Measurements from ENCODE around the gene PDCD7. TPM values are rescaled to one million over a fixed set of nuclear protein-coding genes. Genes with fewer than 3 reads are reported as not detected.

The PDCD7 gene
- polyA plus RNA-seq, 1 of the 3 experiments (the other 2 are of a cell fraction), result 15.3 TPM

DNA sequence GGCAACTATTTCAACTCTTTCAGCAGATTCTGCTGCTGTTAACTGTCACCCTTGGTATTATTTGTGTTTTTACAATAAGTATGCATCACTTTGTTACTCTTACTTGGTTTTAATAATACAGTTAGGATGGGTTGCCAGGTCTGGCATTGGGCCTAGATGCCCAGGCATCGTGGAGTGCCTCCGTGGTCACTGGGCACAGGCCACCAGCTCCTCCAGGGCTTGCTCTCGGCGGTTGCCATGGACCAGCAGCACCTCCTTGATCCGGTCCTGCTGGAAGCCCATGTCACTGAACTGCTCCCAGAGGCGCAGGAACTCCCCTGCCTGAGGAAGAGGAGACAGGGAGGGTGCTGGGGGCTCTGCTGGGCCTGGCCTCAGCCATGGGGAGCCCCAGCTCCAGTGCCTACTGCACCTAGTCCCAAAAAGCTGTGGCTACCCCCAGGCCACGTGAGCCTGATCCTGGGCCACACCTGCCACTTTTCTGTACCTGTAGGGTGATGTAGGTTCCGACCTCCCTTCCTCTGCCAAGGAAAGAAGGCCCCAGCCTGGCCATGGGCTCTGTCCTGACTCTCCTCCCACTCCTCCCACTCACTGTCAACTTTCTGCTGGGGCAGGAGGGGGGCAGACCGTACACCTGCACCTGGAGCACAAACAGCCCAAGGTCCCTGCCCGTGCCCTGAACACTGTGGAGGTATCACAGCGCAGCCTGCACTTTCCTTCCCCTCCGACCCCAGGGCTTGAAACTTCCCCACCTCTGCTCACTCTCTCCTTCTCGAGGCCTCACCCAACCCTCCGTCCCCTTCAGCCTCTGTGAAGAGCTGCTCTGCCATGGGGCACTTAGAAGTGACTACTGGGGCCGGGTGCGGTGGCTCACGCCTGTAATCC is 40.5 kb downstream of the PDCD7 start:
- H3K79me2 ChIP-seq (ENCODE audit: insufficient read depth), result no peaks in the 10 kb centered on the region
- H3K36me3 ChIP-seq (replicated peaks in 1 of 2; ENCODE audit: control insufficient read depth in 1 of 2, insufficient read depth in 2 of 2, low read length in 1 of 2), result peaks cover 0 to 31% of the 10 kb centered on the region in 2 experiments
- WGBS (ENCODE audit: low lambda C conversion rate), result 92% methylated on average over 12 of the region's 17 CpGs
- CTCF ChIA-PET, result interaction anchor here (1.0 to 3.0 kb wide), 3 partner anchors 7 to 39 kb away, joined by 4 to 13 read pairs (median 4); no protein-coding TSS in a partner anchor
- H3K9me2 ChIP-seq, result no peaks in the 10 kb centered on the region
- H3K4me1 ChIP-seq (ENCODE audit: control insufficient read depth in 1 of 2, insufficient read depth in 2 of 2, low read depth in 1 of 2, low read length in 1 of 2), result peaks cover 0 to 9% of the 10 kb centered on the region in 2 experiments; a peak in 1 of 4 replicates
- H2AFZ ChIP-seq (ENCODE audit: low read depth), result no peak overlapping the region
- no peaks in the 10 kb centered on the region for H4K20me1 ChIP-seq (ENCODE audit: insufficient read depth)
- no peaks in the 10 kb centered on the region for H3F3A ChIP-seq (replicated peaks; ENCODE audit: insufficient read depth)
- no peak overlapping the region for H3K4me3 ChIP-seq (ENCODE audit: low read depth in 2 of 2, low read length in 1 of 2)
- TF ChIP-seq EZH2phosphoT487 (IDR thresholded peaks at IDR 0.05; ENCODE audit: borderline replicate concordance, low read depth) (no peak), SIN3A (IDR thresholded peaks at IDR 0.05; ENCODE audit: borderline replicate concordance, low read depth, low read length) (no peak), FOXM1 (IDR thresholded peaks at IDR 0.05; ENCODE audit: low read depth) (no peak), RFX5 (IDR thresholded peaks at IDR 0.05; ENCODE audit: low read length) (no peak), MEF2A (IDR thresholded peaks at IDR 0.05; ENCODE audit: borderline replicate concordance, low read depth) (no peak), TEAD4 (IDR thresholded peaks at IDR 0.05; ENCODE audit: borderline replicate concordance, insufficient read depth) (no peak), FOSL2 (IDR thresholded peaks at IDR 0.05; ENCODE audit: borderline replicate concordance, low read depth) (no peak), RCOR1 (IDR thresholded peaks at IDR 0.05; ENCODE audit: low read length) (no peak), GABPA (IDR thresholded peaks at IDR 0.05; ENCODE audit: low read depth) (no peak), FOXJ3 (CRISPR knock-in tag; IDR thresholded peaks at IDR 0.05) (no peak), GATA2 (CRISPR knock-in tag; IDR thresholded peaks at IDR 0.05) (no peak), SMC3 (IDR thresholded peaks at IDR 0.05; ENCODE audit: low read depth, low read length) (no peak)
- TF ChIP-seq, protein P1, sequence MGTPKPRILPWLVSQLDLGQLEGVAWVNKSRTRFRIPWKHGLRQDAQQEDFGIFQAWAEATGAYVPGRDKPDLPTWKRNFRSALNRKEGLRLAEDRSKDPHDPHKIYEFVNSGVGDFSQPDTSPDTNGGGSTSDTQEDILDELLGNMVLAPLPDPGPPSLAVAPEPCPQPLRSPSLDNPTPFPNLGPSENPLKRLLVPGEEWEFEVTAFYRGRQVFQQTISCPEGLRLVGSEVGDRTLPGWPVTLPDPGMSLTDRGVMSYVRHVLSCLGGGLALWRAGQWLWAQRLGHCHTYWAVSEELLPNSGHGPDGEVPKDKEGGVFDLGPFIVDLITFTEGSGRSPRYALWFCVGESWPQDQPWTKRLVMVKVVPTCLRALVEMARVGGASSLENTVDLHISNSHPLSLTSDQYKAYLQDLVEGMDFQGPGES (IDR thresholded peaks at IDR 0.05; ENCODE audit: low read depth, low read length), result no peak
- TF ChIP-seq, protein P2, sequence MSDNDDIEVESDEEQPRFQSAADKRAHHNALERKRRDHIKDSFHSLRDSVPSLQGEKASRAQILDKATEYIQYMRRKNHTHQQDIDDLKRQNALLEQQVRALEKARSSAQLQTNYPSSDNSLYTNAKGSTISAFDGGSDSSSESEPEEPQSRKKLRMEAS (IDR thresholded peaks at IDR 0.05; ENCODE audit: low read depth), result no peak
- TF ChIP-seq, protein P3, sequence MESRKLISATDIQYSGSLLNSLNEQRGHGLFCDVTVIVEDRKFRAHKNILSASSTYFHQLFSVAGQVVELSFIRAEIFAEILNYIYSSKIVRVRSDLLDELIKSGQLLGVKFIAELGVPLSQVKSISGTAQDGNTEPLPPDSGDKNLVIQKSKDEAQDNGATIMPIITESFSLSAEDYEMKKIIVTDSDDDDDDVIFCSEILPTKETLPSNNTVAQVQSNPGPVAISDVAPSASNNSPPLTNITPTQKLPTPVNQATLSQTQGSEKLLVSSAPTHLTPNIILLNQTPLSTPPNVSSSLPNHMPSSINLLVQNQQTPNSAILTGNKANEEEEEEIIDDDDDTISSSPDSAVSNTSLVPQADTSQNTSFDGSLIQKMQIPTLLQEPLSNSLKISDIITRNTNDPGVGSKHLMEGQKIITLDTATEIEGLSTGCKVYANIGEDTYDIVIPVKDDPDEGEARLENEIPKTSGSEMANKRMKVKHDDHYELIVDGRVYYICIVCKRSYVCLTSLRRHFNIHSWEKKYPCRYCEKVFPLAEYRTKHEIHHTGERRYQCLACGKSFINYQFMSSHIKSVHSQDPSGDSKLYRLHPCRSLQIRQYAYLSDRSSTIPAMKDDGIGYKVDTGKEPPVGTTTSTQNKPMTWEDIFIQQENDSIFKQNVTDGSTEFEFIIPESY (IDR thresholded peaks at IDR 0.05; ENCODE audit: borderline replicate concordance, low read depth), result no peak
- TF ChIP-seq, protein P4, sequence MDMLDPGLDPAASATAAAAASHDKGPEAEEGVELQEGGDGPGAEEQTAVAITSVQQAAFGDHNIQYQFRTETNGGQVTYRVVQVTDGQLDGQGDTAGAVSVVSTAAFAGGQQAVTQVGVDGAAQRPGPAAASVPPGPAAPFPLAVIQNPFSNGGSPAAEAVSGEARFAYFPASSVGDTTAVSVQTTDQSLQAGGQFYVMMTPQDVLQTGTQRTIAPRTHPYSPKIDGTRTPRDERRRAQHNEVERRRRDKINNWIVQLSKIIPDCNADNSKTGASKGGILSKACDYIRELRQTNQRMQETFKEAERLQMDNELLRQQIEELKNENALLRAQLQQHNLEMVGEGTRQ (IDR thresholded peaks at IDR 0.05; ENCODE audit: borderline replicate concordance, low read depth, low read length), result no peak
- TF ChIP-seq, protein P5, sequence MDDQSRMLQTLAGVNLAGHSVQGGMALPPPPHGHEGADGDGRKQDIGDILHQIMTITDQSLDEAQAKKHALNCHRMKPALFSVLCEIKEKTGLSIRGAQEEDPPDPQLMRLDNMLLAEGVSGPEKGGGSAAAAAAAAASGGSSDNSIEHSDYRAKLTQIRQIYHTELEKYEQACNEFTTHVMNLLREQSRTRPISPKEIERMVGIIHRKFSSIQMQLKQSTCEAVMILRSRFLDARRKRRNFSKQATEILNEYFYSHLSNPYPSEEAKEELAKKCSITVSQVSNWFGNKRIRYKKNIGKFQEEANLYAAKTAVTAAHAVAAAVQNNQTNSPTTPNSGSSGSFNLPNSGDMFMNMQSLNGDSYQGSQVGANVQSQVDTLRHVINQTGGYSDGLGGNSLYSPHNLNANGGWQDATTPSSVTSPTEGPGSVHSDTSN (IDR thresholded peaks at IDR 0.05), result no peak
- no peaks in the 10 kb centered on the region for H3K27me3 ChIP-seq (ENCODE audit: insufficient read depth)
- no peak for DNase-seq
- no peaks in the 10 kb centered on the region for H3K9me3 ChIP-seq
- no peak overlapping the region for H3K4me2 ChIP-seq
- H3K27ac ChIP-seq (ENCODE audit: low read depth in 2 of 2, low read length in 1 of 2), result no peak overlapping the region
- POLR2A ChIA-PET, result no interaction called here
- H3K9ac ChIP-seq, result no peak overlapping the region
